Measurements from ENCODE around the gene COG5.

The COG5 gene

DNA sequence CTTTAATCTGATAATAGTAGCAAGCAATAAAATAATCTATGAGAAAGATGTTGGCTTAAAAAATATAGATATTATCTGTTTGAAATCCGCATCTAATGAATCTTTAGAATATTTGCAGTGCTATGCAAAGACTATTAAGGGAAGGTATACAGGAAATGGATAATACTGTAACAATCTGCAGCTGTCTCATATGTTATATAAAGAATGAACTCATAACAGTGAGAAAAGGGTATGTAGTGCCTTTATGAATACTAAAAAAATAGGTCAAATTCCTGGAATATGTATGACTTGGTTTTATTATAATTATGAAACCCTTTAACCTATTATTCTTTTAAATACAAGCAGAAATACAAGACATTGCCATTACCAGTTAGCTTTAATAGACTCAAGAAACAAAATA, 198.9 kb downstream of the COG5 start:
- no peak for TF ChIP-seq CTCF (IDR thresholded peaks at IDR 0.05; ENCODE audit: extremely low read depth, missing control alignments)
- DNase-seq (ENCODE audit: low spot score), result no peak

GRCh38 chr7:107359520-107360316, 204.0 kb downstream of the COG5 start:
- TF ChIP-seq CTCF (IDR thresholded peaks at IDR 0.05; ENCODE audit: extremely low read depth, missing control alignments), result no peak
- DNase-seq (ENCODE audit: low spot score), result no peak

- DNase-seq (ENCODE audit: low spot score), result no peak
- no peak for TF ChIP-seq CTCF (IDR thresholded peaks at IDR 0.05; ENCODE audit: extremely low read depth, missing control alignments)
Observed at GRCh38 chr7:107355616-107356015, 208.1 kb downstream of the COG5 start.

DNA sequence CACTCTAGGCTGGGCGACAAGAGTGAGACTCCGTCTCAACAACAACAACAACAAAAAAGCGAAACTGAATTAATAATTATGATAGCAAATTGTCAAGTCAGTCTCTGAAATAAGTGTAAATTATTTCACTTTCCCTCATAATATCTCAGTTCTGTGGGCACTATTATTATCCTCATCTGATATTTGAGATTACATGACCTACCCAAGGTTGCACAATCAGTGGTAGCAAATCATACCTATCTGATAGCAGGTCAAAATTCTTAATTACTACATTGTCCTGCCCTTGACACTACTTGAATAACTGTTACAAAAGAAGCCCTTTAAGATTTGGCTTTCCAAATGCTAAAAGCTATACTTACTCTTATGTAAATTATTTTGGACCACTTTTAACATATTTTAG, 209.1 kb downstream of the COG5 start:
- no peak for DNase-seq (ENCODE audit: low spot score)
- TF ChIP-seq CTCF (IDR thresholded peaks at IDR 0.05; ENCODE audit: extremely low read depth, missing control alignments), result no peak

GRCh38 chr7:107353701-107354100, 210.0 kb downstream of the COG5 start:
- no peak for TF ChIP-seq CTCF (IDR thresholded peaks at IDR 0.05; ENCODE audit: extremely low read depth, missing control alignments)
- no peak for DNase-seq (ENCODE audit: low spot score)

DNA sequence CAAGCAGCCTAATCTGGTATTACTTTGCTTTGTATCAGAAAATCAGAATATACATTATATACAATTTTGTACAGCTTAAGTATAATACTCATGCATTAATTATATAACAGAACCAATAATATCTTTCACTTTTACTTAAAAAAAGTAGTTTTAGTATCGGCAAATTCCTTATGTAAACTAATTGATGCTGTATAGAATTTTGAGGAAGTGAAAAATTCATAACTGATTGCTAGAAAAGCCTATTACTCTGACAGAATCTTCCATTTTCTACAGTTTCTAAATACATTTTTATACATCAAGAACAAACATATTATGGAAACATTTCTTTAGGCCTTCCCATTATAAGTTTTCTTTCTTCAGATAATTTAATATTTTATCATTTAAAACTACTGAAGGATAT, 217.8 kb downstream of the COG5 start:
- no peak for DNase-seq (ENCODE audit: low spot score)
- no peak for TF ChIP-seq CTCF (IDR thresholded peaks at IDR 0.05; ENCODE audit: extremely low read depth, missing control alignments)

DNA sequence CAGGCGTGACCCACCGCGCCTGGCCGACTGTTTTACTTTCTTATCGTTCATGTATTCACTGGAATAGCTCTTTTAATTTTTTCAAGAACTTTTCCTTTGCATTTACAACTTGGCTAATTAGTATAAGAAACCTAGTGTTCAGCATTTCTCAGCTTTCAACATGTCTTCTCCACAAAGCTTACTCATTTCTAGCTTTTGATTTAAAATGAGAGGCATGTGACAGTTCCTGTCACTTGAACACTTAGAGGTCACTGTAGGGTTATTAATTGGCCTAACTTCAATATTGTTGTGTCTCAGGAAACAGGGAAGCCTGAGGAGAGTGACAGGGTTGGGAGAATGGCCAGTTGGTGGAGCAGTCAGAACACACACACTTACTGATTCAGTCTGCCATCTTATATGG, 218.9 kb downstream of the COG5 start:
- no peak for TF ChIP-seq CTCF (IDR thresholded peaks at IDR 0.05; ENCODE audit: extremely low read depth, missing control alignments)
- no peak for DNase-seq (ENCODE audit: low spot score)
